ENCODE results near the gene CDH4. TPM values are rescaled to one million over a fixed set of nuclear protein-coding genes. Genes with fewer than 3 reads are reported as not detected.

CDH4 gene
- total RNA-seq, 4 donors from 2014 or later = not detected

GRCh38 chr20:61788343-61788742, 536.3 kb downstream of the CDH4 start:
- H3K9me3 ChIP-seq = no peaks in the 10 kb centered on the region
- H3K4me1 ChIP-seq = no peaks in the 10 kb centered on the region
- no peak overlapping the region for H3K4me3 ChIP-seq
- intact Hi-C loops (cut with DNase I; ENCODE audit: low total_unique reads) (no loop called here), in situ Hi-C loops (cut with MboI; ENCODE audit: low pct_ligation_motif_present in 1 of 4, low pct_unique_long_range_greater_than_20kb in 1 of 4, low sequenced_read_pairs in 3 of 4) (no loop called here)
- no peaks in the 10 kb centered on the region for H3K36me3 ChIP-seq
- 53 to 100% methylated on average over 1 to 5 of the region's 5 CpGs for WGBS, 2 donors (ENCODE audit: low coverage in 1 of 2)
- DNase-seq = no peak
- TF ChIP-seq POLR2A (IDR thresholded peaks at IDR 0.05) = no peak
- no peak for TF ChIP-seq CTCF (IDR thresholded peaks at IDR 0.05)
- TF ChIP-seq POLR2AphosphoS5 (IDR thresholded peaks at IDR 0.05) = no peak
- TF ChIP-seq EP300 (IDR thresholded peaks at IDR 0.05; ENCODE audit: low read depth) = no peak
- no peak overlapping the region for H3K27ac ChIP-seq
- no peaks in the 10 kb centered on the region for H3K27me3 ChIP-seq

- H3K9me3 ChIP-seq = no peaks in the 10 kb centered on the region
- no peaks in the 10 kb centered on the region for H3K4me1 ChIP-seq
- no peaks in the 10 kb centered on the region for H3K36me3 ChIP-seq
- WGBS, 2 donors (ENCODE audit: low coverage in 1 of 2) = 71 to 79% methylated on average over 9 to 10 of the region's 10 CpGs
- no peak overlapping the region for H3K27ac ChIP-seq
- no peak overlapping the region for H3K4me3 ChIP-seq
- in situ Hi-C loops (cut with MboI; ENCODE audit: low pct_ligation_motif_present in 1 of 4, low pct_unique_long_range_greater_than_20kb in 1 of 4, low sequenced_read_pairs in 3 of 4) (no loop called here), intact Hi-C loops (cut with DNase I; ENCODE audit: low total_unique reads) (no loop called here)
- H3K27me3 ChIP-seq = no peaks in the 10 kb centered on the region
- no peak for TF ChIP-seq CTCF (IDR thresholded peaks at IDR 0.05)
- TF ChIP-seq POLR2A (IDR thresholded peaks at IDR 0.05) = no peak
- TF ChIP-seq POLR2AphosphoS5 (IDR thresholded peaks at IDR 0.05) = no peak
- TF ChIP-seq EP300 (IDR thresholded peaks at IDR 0.05; ENCODE audit: low read depth) = no peak
- DNase-seq = no peak
Measured at GRCh38 chr20:61789329-61789728, 537.3 kb downstream of the CDH4 start.

- 87 to 96% methylated on average over 2 of the region's 2 CpGs for WGBS, 2 donors (ENCODE audit: low coverage in 1 of 2)
- no peak overlapping the region for H3K4me3 ChIP-seq
- H3K4me1 ChIP-seq = no peaks in the 10 kb centered on the region
- H3K27ac ChIP-seq = no peak overlapping the region
- H3K9me3 ChIP-seq = no peaks in the 10 kb centered on the region
- DNase-seq = no peak
- TF ChIP-seq POLR2A (IDR thresholded peaks at IDR 0.05) (no peak), EP300 (IDR thresholded peaks at IDR 0.05; ENCODE audit: low read depth) (no peak), CTCF (IDR thresholded peaks at IDR 0.05) (no peak), POLR2AphosphoS5 (IDR thresholded peaks at IDR 0.05) (no peak)
- no peaks in the 10 kb centered on the region for H3K27me3 ChIP-seq
- in situ Hi-C loops (cut with MboI; ENCODE audit: low pct_ligation_motif_present in 1 of 4, low pct_unique_long_range_greater_than_20kb in 1 of 4, low sequenced_read_pairs in 3 of 4) = no loop called here
- no peaks in the 10 kb centered on the region for H3K36me3 ChIP-seq
- intact Hi-C loops (cut with DNase I; ENCODE audit: low total_unique reads) = no loop called here
Measured at GRCh38 chr20:61790116-61790827, 538.2 kb downstream of the CDH4 start.

DNA sequence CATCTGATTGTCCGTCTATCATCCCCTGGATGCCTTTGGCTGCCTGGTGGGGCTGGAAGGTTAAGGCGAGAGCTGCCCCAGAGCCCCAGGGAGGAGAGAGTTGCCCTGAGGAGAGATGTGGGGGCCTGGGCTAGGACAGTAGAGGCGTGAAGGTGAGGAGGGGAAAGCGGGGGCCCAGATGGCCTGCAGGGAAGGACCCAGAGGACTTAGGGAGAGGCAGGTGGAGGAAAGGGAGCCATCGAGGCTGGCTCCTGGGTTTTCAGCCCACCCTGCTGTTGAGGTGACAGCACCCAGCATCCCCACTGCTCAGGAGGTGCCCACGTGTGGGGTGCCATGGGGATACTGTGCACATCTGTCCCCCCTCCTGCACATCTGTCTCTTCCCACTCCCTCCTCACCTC, 539.9 kb downstream of the CDH4 start:
- Histone ChIP-seq H3K4me1 (no peaks in the 10 kb centered on the region), H3K9me3 (no peaks in the 10 kb centered on the region), H3K27ac (no peak overlapping the region), H3K27me3 (no peaks in the 10 kb centered on the region), H3K4me3 (no peak overlapping the region), H3K36me3 (no peaks in the 10 kb centered on the region)
- no peak for DNase-seq
- 71% methylated on average over 6 of the region's 6 CpGs; no CpG with 5 or more reads in 1 of the 2 donors for WGBS, 2 donors (ENCODE audit: low coverage in 1 of 2)
- intact Hi-C loops (cut with DNase I; ENCODE audit: low total_unique reads) (no loop called here), in situ Hi-C loops (cut with MboI; ENCODE audit: low pct_ligation_motif_present in 1 of 4, low pct_unique_long_range_greater_than_20kb in 1 of 4, low sequenced_read_pairs in 3 of 4) (no loop called here)
- TF ChIP-seq POLR2A (IDR thresholded peaks at IDR 0.05) (no peak), EP300 (IDR thresholded peaks at IDR 0.05; ENCODE audit: low read depth) (no peak), CTCF (IDR thresholded peaks at IDR 0.05) (no peak), POLR2AphosphoS5 (IDR thresholded peaks at IDR 0.05) (no peak)
